ENCODE measurements around the gene ULK4. TPM values are rescaled to one million over a fixed set of nuclear protein-coding genes. Genes with fewer than 3 reads are reported as not detected.

The ULK4 gene
- total RNA-seq, 2 experiments from 2014 or later, result 13.1 to 14.2 TPM

DNA sequence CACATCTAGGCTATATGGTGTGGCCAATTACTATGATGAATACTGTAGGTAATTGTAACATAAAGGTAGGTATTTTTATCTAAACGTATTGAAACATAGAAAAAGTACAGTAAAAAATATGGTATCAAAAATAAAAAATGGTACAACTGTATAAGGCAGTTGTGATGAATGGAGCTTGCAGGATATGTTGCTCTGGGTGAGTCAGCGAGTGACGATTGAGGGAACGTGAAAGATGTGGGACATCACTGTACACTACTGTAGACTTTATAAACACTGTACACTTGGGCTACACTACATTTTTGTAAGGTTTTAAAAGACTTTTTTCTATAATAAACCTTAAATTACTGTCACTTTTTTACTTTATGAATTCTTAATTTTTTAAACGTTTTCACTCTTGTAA, 752.3 kb downstream of the ULK4 start:
- ATAC-seq (no peak), DNase-seq (no peak)
- H3K27ac Mint-ChIP-seq, result no peak overlapping the region
- H3K9me3 Mint-ChIP-seq (ENCODE audit: low read depth), result no peaks in the 10 kb centered on the region
- H3K4me3 Mint-ChIP-seq, result no peak overlapping the region
- peaks cover 81% of the 10 kb centered on the region for H3K4me1 Mint-ChIP-seq
- no peaks in the 10 kb centered on the region for H3K27me3 Mint-ChIP-seq
- POLR2A ChIA-PET, result interaction anchor here (3.2 kb wide), 1 partner anchor 10 kb away, joined by 13 read pairs; the partner anchor contains the start of gene CTNNB1
- CTCF ChIA-PET, result interaction anchor here (0.9 to 1.3 kb wide), 2 partner anchors 14 to 18 kb away, joined by 4 read pairs; no protein-coding TSS in a partner anchor
- H3K36me3 Mint-ChIP-seq (ENCODE audit: low read depth), result peaks cover 35% of the 10 kb centered on the region
- intact Hi-C loops (cut with DNase I, micrococcal nuclease), result loop anchor here (10.0 kb wide), 2 partner anchors 755 to 885 kb away; partner anchors contain the start of genes RPL14 (in 1 of the 2) and TRAK1 (in 1 of the 2)

DNA sequence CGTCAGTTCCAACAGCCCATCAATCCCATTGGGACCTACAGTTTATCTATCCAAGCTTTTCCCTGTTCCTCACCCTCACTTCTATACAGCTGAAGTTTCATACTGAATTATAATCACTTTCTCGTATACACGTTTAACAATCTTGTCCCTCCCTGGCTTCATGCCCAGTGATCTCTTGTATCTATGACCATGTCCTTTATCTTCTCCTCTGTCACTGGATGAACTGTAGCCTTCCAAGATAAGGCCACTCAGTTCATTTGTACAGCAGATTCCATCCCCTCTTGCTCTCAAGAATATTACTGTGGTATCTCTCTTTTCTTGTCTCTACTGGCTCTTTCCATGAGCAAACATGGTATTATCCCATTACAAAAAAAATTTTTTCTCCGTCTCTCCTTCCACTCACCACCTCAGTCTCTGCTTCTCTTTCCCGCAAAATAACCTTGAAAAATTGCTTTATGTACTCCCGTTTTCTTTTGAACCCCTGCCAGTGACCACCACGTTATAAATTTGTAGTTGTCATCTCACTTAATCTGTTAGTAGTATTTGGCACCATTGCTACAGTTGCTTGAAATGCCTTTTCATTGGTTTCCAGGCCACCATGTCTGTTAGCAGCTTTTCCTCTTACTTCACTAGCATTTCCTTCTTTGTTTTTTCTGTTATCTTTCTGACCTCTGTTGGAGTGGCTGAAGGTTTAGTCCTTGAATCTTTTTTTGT, 753.2 kb downstream of the ULK4 start:
- no peak for DNase-seq
- POLR2A ChIA-PET, result interaction anchor here (1.9 to 3.2 kb wide), 2 partner anchors 9 to 11 kb away, joined by 8 to 13 read pairs; partner anchors contain the start of gene CTNNB1
- Mint-ChIP-seq H3K4me3 (no peak overlapping the region), H3K4me1 (peaks cover 82% of the 10 kb centered on the region), H3K27me3 (no peaks in the 10 kb centered on the region), H3K27ac (peak overlapping the region; percentile 17), H3K9me3 (ENCODE audit: low read depth) (no peaks in the 10 kb centered on the region), H3K36me3 (ENCODE audit: low read depth) (peaks cover 35% of the 10 kb centered on the region)
- intact Hi-C loops (cut with DNase I, micrococcal nuclease), result loop anchor here (10.0 kb wide), 2 partner anchors 754 to 886 kb away; partner anchors contain the start of genes RPL14 (in 1 of the 2) and TRAK1 (in 1 of the 2)
- CTCF ChIA-PET, result interaction anchor here (1.1 to 1.3 kb wide), 2 partner anchors 11 to 15 kb away, joined by 3 to 4 read pairs; no protein-coding TSS in a partner anchor
- ATAC-seq, result no peak

DNA sequence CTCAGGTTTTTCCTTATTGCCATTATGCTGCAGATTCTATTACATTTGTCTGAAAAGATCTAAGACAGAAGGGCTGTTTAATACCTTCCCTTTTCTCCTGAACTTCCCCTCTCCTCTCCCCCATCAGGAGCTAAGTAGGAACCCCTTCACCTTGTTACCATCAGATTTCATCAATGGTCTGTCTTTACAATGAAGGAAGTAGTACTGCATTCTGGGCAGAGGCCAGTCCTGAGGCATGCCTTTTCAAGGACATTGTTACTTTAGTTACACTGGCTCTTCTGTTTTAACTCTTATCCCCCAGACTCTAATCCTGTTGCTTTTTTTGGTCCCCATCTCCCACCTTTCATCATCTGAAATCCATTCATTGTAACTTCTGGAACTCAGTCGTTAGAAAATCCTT, 754.5 kb downstream of the ULK4 start:
- no peak for ATAC-seq
- intact Hi-C loops (cut with DNase I, micrococcal nuclease), result loop anchor here (10.0 kb wide), 2 partner anchors 753 to 887 kb away; partner anchors contain the start of genes RPL14 (in 1 of the 2) and TRAK1 (in 1 of the 2)
- CTCF ChIA-PET, result interaction anchor here (1.1 kb wide), 1 partner anchor 9 kb away, joined by 3 read pairs; no protein-coding TSS in a partner anchor
- H3K4me3 Mint-ChIP-seq, result no peak overlapping the region
- no peaks in the 10 kb centered on the region for H3K9me3 Mint-ChIP-seq (ENCODE audit: low read depth)
- peaks cover 28% of the 10 kb centered on the region for H3K36me3 Mint-ChIP-seq (ENCODE audit: low read depth)
- POLR2A ChIA-PET, result interaction anchor here (1.9 to 3.2 kb wide), 2 partner anchors 8 to 12 kb away, joined by 8 to 13 read pairs; partner anchors contain the start of gene CTNNB1
- H3K4me1 Mint-ChIP-seq, result peaks cover 81% of the 10 kb centered on the region
- H3K27ac Mint-ChIP-seq, result peak overlapping the region; percentile 53
- no peaks in the 10 kb centered on the region for H3K27me3 Mint-ChIP-seq
- no peak for DNase-seq

DNA sequence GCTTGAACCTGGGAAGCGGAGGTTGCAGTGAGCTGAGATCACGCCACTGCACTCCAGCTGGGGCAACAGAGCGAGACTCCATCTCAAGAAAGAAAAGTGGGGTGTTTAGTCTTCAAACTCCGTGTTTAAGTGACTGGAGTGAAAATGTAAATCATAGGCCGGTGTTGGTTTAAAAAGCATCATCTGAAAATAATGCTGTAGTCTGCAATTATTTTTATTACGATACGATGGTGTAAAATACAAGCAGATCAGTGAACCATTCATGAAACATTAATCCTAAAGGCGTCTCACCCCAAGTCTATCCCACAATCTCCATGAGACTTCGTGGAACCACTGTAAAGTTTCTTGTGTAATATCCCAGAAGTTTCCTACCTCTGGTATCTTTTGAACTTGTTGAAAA, 756.3 kb downstream of the ULK4 start:
- H3K27ac Mint-ChIP-seq, result peak overlapping the region; percentile 45
- ChIA-PET POLR2A (no interaction called here), CTCF (interaction anchor here (1.8 kb wide), 1 partner anchor 12 kb away, joined by 4 read pairs; no protein-coding TSS in a partner anchor)
- H3K27me3 Mint-ChIP-seq, result no peaks in the 10 kb centered on the region
- peaks cover 85% of the 10 kb centered on the region for H3K4me1 Mint-ChIP-seq
- intact Hi-C loops (cut with DNase I, micrococcal nuclease), result loop anchor here (10.0 kb wide), 2 partner anchors 751 to 889 kb away; partner anchors contain the start of genes RPL14 (in 1 of the 2) and TRAK1 (in 1 of the 2)
- no peak for ATAC-seq
- peaks cover 27% of the 10 kb centered on the region for H3K36me3 Mint-ChIP-seq (ENCODE audit: low read depth)
- DNase-seq, result no peak
- H3K4me3 Mint-ChIP-seq, result no peak overlapping the region
- no peaks in the 10 kb centered on the region for H3K9me3 Mint-ChIP-seq (ENCODE audit: low read depth)

DNA sequence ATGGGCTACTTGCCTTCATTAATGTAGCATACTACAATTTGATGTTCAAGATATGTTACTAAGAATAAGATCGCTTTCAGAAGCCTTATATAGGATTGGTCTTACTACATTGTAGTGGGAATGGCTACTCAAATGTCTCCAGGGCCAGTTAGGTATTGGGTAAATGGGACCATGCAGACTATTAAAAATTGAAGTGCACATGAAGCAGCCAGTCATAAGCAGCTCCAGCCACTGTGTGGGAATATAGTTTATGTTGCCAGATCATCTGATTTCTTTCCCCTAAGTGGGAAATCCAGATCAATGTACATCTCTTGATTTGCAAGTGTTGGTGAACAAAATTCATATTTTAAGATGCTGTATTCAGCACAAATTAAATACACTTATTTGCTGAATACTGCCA, 757.5 kb downstream of the ULK4 start:
- DNase-seq (no peak), ATAC-seq (no peak)
- intact Hi-C loops (cut with DNase I, micrococcal nuclease), result loop anchor here (5.0 to 10.0 kb wide), 4 partner anchors 87 to 890 kb away; partner anchors contain the start of genes RPL14 (in 1 of the 2) and TRAK1 (in 1 of the 2)
- Mint-ChIP-seq H3K36me3 (ENCODE audit: low read depth) (peaks cover 27% of the 10 kb centered on the region), H3K4me1 (peaks cover 81% of the 10 kb centered on the region), H3K9me3 (ENCODE audit: low read depth) (no peaks in the 10 kb centered on the region), H3K27me3 (no peaks in the 10 kb centered on the region), H3K27ac (no peak overlapping the region), H3K4me3 (no peak overlapping the region)
- ChIA-PET CTCF (interaction anchor here (1.0 kb wide), 1 partner anchor 11 kb away, joined by 4 read pairs; no protein-coding TSS in a partner anchor), POLR2A (interaction anchor here (0.8 kb wide), 1 partner anchor 1412 kb away, joined by 3 read pairs; no protein-coding TSS in a partner anchor)

DNA sequence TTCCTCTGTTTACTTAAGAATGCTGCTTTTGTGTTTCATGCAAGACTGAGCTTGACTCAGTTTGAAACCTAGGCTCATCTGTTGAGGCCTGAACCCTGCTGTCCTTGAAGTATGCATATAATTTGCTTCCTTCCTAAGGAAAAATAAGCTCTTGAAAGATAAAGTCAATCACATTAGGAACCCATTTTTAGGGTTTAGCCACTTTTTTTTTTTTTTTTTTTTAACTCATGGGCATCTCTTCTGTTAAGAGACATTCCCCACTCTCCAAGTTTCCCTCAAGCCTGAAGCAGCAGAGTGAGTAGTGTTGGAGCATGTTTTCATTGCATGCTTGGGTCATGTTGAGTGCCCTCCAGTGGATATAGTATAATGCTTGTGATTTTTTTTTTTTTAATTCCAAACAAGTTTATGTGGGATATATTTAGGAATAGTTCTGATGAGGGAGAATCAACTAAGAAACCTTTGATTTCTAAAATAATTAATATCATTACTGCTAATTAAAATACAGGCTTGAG, 759.0 kb downstream of the ULK4 start:
- no peak for DNase-seq
- H3K36me3 Mint-ChIP-seq (ENCODE audit: low read depth), result peaks cover 14% of the 10 kb centered on the region
- intact Hi-C loops (cut with DNase I, micrococcal nuclease), result loop anchor here (5.0 to 10.0 kb wide), 4 partner anchors 86 to 892 kb away; partner anchors contain the start of genes RPL14 (in 1 of the 2) and TRAK1 (in 1 of the 2)
- peak overlapping the region; percentile 70 for H3K27ac Mint-ChIP-seq
- ChIA-PET POLR2A (interaction anchor here (0.7 kb wide), 1 partner anchor 10 kb away, joined by 4 read pairs; no protein-coding TSS in a partner anchor), CTCF (interaction anchor here (0.6 to 2.0 kb wide), 9 partner anchors 11 to 895 kb away, joined by 3 to 5 read pairs (median 4); no protein-coding TSS in a partner anchor)
- peaks cover 2% of the 10 kb centered on the region for H3K27me3 Mint-ChIP-seq
- H3K4me3 Mint-ChIP-seq, result peak overlapping the region; percentile 91
- no peak for ATAC-seq
- H3K9me3 Mint-ChIP-seq (ENCODE audit: low read depth), result no peaks in the 10 kb centered on the region
- H3K4me1 Mint-ChIP-seq, result peaks cover 69% of the 10 kb centered on the region

DNA sequence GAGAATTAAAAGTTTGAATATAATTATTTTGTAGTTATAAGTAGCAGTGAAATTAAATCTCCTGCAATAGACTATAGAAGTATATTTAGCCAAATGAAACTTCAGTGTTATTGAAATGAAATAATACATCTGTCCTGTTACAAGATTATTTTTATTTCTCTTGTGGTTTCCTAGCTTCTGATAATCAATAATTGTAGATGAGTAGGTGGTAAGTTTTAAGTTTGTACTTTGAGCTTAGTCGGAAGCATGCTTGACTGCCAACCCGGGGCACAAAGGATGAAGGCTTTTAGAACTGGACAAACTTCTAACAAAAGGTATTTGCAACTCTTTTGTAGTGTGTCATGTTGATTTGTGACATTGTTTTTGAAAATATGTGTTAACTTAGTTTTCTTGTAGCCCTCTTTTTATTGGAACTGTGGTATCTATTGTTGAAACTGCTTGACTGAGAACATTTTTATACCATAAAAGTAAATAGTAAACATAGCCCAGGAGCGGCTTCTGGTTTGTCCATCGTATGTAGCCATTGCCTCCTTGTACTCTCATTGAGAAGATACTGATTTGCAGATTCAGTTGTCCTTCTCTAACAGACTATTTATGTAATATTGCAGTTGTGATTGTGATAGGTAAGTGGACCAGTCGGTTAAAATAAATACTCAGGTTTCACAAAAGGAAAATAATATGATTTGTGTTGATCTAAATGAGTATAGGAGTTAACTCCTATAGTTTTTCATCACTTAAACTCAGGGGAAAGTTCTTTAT, 759.6 kb downstream of the ULK4 start:
- DNase-seq (no peak), ATAC-seq (no peak)
- peak overlapping the region; percentile 91 for H3K4me3 Mint-ChIP-seq
- POLR2A ChIA-PET, result interaction anchor here (0.7 kb wide), 1 partner anchor 9 kb away, joined by 4 read pairs; no protein-coding TSS in a partner anchor
- CTCF ChIA-PET, result interaction anchor here (0.6 to 2.0 kb wide), 9 partner anchors 10 to 894 kb away, joined by 3 to 5 read pairs (median 4); no protein-coding TSS in a partner anchor
- H3K27me3 Mint-ChIP-seq, result peaks cover 2% of the 10 kb centered on the region
- intact Hi-C loops (cut with DNase I, micrococcal nuclease), result loop anchor here (5.0 to 10.0 kb wide), 4 partner anchors 85 to 893 kb away; partner anchors contain the start of genes RPL14 (in 1 of the 2) and TRAK1 (in 1 of the 2)
- H3K36me3 Mint-ChIP-seq (ENCODE audit: low read depth), result peaks cover 14% of the 10 kb centered on the region
- H3K27ac Mint-ChIP-seq, result no peak overlapping the region
- peaks cover 63% of the 10 kb centered on the region for H3K4me1 Mint-ChIP-seq
- H3K9me3 Mint-ChIP-seq (ENCODE audit: low read depth), result no peaks in the 10 kb centered on the region

DNA sequence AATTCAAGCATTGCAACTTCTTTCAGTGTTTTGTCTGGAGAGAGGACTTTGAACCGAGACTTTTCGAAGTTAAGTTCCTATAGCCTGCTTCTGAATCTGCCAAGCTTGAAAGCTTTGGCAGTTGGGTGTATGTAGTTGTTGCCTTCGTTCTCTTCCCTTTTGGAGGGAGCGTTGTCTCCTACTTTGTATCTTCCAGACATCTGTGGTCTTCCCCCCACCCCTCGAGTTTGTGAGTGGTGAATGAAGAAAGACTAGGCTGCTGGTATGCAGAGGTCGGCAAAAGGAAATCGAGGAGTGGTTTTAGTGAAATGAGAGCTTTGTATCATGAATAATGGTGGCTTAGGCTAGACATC, 761.3 kb downstream of the ULK4 start:
- Mint-ChIP-seq H3K27me3 (peaks cover 5% of the 10 kb centered on the region), H3K36me3 (ENCODE audit: low read depth) (peaks cover 13% of the 10 kb centered on the region), H3K27ac (peak overlapping the region; percentile 79), H3K4me1 (peaks cover 48% of the 10 kb centered on the region), H3K4me3 (peak overlapping the region; percentile 91), H3K9me3 (ENCODE audit: low read depth) (no peaks in the 10 kb centered on the region)
- ChIA-PET CTCF (interaction anchor here (0.9 kb wide), 1 partner anchor 10 kb away, joined by 3 read pairs; no protein-coding TSS in a partner anchor), POLR2A (interaction anchor here (0.8 to 1.1 kb wide), 2 partner anchors 10 to 14 kb away, joined by 3 to 5 read pairs; no protein-coding TSS in a partner anchor)
- peak; percentile 27 for DNase-seq
- intact Hi-C loops (cut with DNase I, micrococcal nuclease), result loop anchor here (5.0 to 10.0 kb wide), 4 partner anchors 83 to 894 kb away; partner anchors contain the start of genes RPL14 (in 1 of the 2) and TRAK1 (in 1 of the 2)
- ATAC-seq, result no peak

DNA sequence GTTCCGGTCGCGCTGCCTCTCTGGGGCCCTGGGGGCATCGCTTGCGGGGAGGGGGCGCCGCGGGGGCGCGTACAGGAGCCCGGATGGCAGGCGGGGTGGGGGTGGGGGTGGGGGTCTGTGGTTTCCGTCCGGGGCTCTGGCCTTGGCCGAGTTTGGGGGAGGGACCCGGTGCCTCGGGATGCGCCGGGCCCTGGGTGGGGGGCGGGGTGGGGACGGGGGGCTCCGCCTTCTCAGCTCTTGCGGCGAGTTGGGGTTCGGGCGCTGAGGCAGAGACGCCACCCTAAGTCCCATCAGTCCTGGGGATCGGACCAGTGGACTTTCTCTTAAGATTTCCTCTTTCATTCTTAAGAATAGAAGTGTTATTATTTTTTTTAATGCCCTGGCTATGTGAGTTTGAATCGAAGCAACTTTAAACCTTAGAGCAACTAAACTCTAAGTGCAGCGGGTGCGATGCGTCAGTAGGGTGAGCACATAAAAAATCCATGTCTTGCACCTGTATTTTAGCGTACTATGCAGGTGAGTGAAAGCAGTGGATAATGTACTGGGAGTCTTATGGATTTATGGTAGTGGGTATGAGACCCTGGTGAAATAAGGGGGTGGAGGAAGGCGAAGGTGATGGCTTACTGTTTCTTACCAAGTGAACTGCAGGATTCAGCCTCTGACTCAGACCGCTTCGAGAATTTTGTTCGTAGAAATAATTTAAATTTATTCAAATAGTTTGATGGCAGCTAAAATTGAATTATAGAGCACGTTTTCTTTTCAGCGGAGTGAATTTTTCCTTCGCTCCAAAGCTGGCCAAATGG, 761.8 kb downstream of the ULK4 start:
- Mint-ChIP-seq H3K4me1 (peaks cover 43% of the 10 kb centered on the region), H3K27ac (peak overlapping the region; percentile 79), H3K36me3 (ENCODE audit: low read depth) (peaks cover 11% of the 10 kb centered on the region), H3K9me3 (ENCODE audit: low read depth) (no peaks in the 10 kb centered on the region), H3K4me3 (peak overlapping the region; percentile 91), H3K27me3 (peaks cover 7% of the 10 kb centered on the region)
- intact Hi-C loops (cut with DNase I, micrococcal nuclease), result loop anchor here (1.0 to 10.0 kb wide), 11 partner anchors 12 to 895 kb away; partner anchors contain the start of genes EIF1B (in 1 of the 2), RPL14 (in 1 of the 2), TRAK1 (in 1 of the 2) and ULK4 (in 1 of the 2)
- DNase-seq (peak; percentile 65), ATAC-seq (peak; percentile 14)
- ChIA-PET POLR2A (interaction anchor here (0.6 to 2.2 kb wide), 9 partner anchors 9 to 84 kb away, joined by 3 to 13 read pairs (median 6); no protein-coding TSS in a partner anchor), CTCF (interaction anchor here (0.6 to 1.0 kb wide), 3 partner anchors 9 to 1008 kb away, joined by 3 to 4 read pairs (median 3); no protein-coding TSS in a partner anchor)

Measured in activated CD4-positive, alpha-beta T cell treated with anti-CD3 and anti-CD28 coated beads for 36 hours (primary cell).